Transverse colon (tissue), 4 donors: ENCODE results near the gene CEBPZ. TPM values are rescaled to one million over a fixed set of nuclear protein-coding genes. Genes with fewer than 3 reads are reported as not detected.
"Not testable (repeated sequence)": the region's sequence is repeated elsewhere in the genome, so short reads cannot be mapped to it uniquely, and the experiment has no call there.

Source experiments
- DNase-seq: peaks from one replicate; pipeline ENCODE4 v3.0.0-alpha.2; 2019
- H3K27ac ChIP-seq, 4 donors: fragments of 200-600 bp; sonication (generic); 2 replicates each; pipeline ENCODE4 v1.5.1; 2016 to 2018; ENCODE audit warnings: inconsistent platforms in 4 of 4
- H3K27me3 ChIP-seq: fragments of 200-600 bp; sonication (generic); 2 replicates; pipeline ENCODE4 v1.5.1; 2017; ENCODE audit warnings: inconsistent platforms
- H3K36me3 ChIP-seq, 4 donors: fragments of 200-600 bp; sonication (generic); 2 replicates each; pipeline ENCODE4 v1.5.1; 2017 to 2019; ENCODE audit warnings: inconsistent platforms in 4 of 4
- H3K4me1 ChIP-seq, 4 donors: fragments of 200-600 bp; sonication (generic); 2 replicates each; pipeline ENCODE4 v1.5.1; 2017 to 2020; ENCODE audit warnings: inconsistent platforms in 4 of 4
- H3K4me3 ChIP-seq, 4 donors: fragments of 200-600 bp; sonication (generic); 1 replicate in 1 of 4; 2 replicates in 3 of 4; pipeline versions ENCODE4 v1.5.1 to v1.6.1; 2017 to 2019; ENCODE audit warnings: inconsistent platforms in 4 of 4
- H3K9me3 ChIP-seq, 2 donors: fragments of 200-600 bp; sonication (generic); 2 replicates each; pipeline ENCODE4 v1.5.1; 2017 to 2019; ENCODE audit warnings: inconsistent platforms in 2 of 2
- CTCF ChIP-seq, 5 experiments: fragments of 200-600 bp in 3 of 5; fragments of 450-650 bp in 2 of 5; sonication (generic) in 3 of 5; IDR thresholded peaks; 1 replicate in 2 of 5; 2 replicates in 3 of 5; pipeline ENCODE4 v1.5.1; 2016 to 2017; ENCODE audit warnings: antibody characterized with exemption in 5 of 5, inconsistent platforms in 3 of 5, mild to moderate bottlenecking in 2 of 5, moderate library complexity in 1 of 5
- EP300 ChIP-seq: sonication (generic); formaldehyde crosslinking; IDR thresholded peaks from one replicate; pipeline ENCODE4 v1.6.1; 2017; ENCODE audit warnings: antibody characterized with exemption, low read depth
- POLR2A ChIP-seq: fragments of 450-650 bp; IDR thresholded peaks from one replicate; pipeline ENCODE4 v1.6.1; 2016; ENCODE audit warnings: antibody characterized with exemption, mild to moderate bottlenecking, moderate library complexity
- POLR2AphosphoS5 ChIP-seq, 3 donors: sonication (generic); formaldehyde crosslinking; IDR thresholded peaks; one replicate each; pipeline ENCODE4 v1.6.1; 2016; ENCODE audit warnings: antibody characterized with exemption in 3 of 3
- WGBS, 2 donors: methylation state at CpG; one replicate each; pipeline ENCODE4 v1.1.5; 2018; ENCODE audit warnings: low coverage in 1 of 2; 5-methylcytosine and 5-hydroxymethylcytosine counted together
- in situ Hi-C, 4 donors: fragments of 200-750 bp; cut with MboI; loops; one replicate each; pipeline versions ENCODE4 v1.15.0 to v1.15.1; 2017; ENCODE audit warnings: low sequenced_read_pairs in 3 of 4, low pct_ligation_motif_present in 1 of 4, low pct_unique_long_range_greater_than_20kb in 1 of 4
- intact Hi-C: fragments of 100-400 bp; cut with DNase I; formaldehyde crosslinking; loops from one replicate; pipeline ENCODE4 v1.15.1; 2023; ENCODE audit warnings: low total_unique reads
- total RNA-seq, 4 donors: library from RNA; depleted of rRNA; stranded (reverse); fragments of >200 nt; gene quantifications; one replicate each; pipeline ENCODE4 v1.1.0, GENCODE V29; 2016

Gene CEBPZ
- total RNA-seq, 4 donors from 2014 or later = 9.4 to 235 (median 33.7) TPM

- DNase-seq = no peak
Observed at GRCh38 chr2:37201208-37201607, 30.2 kb downstream of the CEBPZ start.

GRCh38 chr2:37198681-37199065 is 32.7 kb downstream of the CEBPZ start:
- TF ChIP-seq POLR2A (no peak), CTCF (IDR thresholded peaks at IDR 0.05) (no peak), POLR2AphosphoS5 (IDR thresholded peaks at IDR 0.05) (no peak), EP300 (no peak)
- H3K36me3 ChIP-seq = peaks cover 0 to 36% (median 9%) of the 10 kb centered on the region in 4 donors
- H3K4me1 ChIP-seq = peaks cover 6 to 23% (median 13%) of the 10 kb centered on the region in 4 donors
- in situ Hi-C loops = no loop called here
- 89 to 93% methylated on average over 5 to 8 of the region's 8 CpGs for WGBS, 2 donors
- H3K27ac ChIP-seq = no peak overlapping the region
- DNase-seq = no peak
- H3K27me3 ChIP-seq = no peaks in the 10 kb centered on the region
- intact Hi-C loops = no loop called here
- no peak overlapping the region for H3K4me3 ChIP-seq
- peaks cover 0 to 9% of the 10 kb centered on the region in 2 donors for H3K9me3 ChIP-seq

More at GRCh38 chr2:37201208-37201607, 30.2 kb downstream of the CEBPZ start:
- intact Hi-C loops (no loop called here), in situ Hi-C loops (no loop called here)
- H3K9me3 ChIP-seq = peaks cover 0 to 11% of the 10 kb centered on the region in 2 donors
- 60 to 80% methylated on average over 1 of the region's 1 CpG for WGBS, 2 donors
- peaks cover 0 to 61% (median 18%) of the 10 kb centered on the region in 4 donors for H3K36me3 ChIP-seq
- peaks cover 6 to 20% (median 12%) of the 10 kb centered on the region in 4 donors for H3K4me1 ChIP-seq
- H3K4me3 ChIP-seq = no peak overlapping the region
- no peak overlapping the region for H3K27ac ChIP-seq
- no peak for TF ChIP-seq POLR2A
- no peak for TF ChIP-seq POLR2AphosphoS5 (IDR thresholded peaks at IDR 0.05)
- TF ChIP-seq EP300 = no peak
- no peak for TF ChIP-seq CTCF (IDR thresholded peaks at IDR 0.05)
- H3K27me3 ChIP-seq = no peaks in the 10 kb centered on the region

GRCh38 chr2:37196320-37197195 is 34.8 kb downstream of the CEBPZ start, which contains the start of gene CEBPZOS:
TSS of gene CEBPZOS (plus strand) at chr2:37196496. CDS start at chr2:37199705, 3,209 bp downstream.
- Histone ChIP-seq H3K27ac (peak within 1 kb of the TSS; percentile 85 to 89 (median 88)), H3K36me3 (peaks cover 0 to 14% (median under 1%) of the 10 kb centered on the region in 4 donors), H3K4me3 (peak within 1 kb of the TSS; percentile 60 to 80 (median 66)), H3K9me3 (no peaks in the 10 kb centered on the region), H3K4me1 (peaks cover 6 to 23% (median 13%) of the 10 kb centered on the region in 4 donors), H3K27me3 (no peaks in the 10 kb centered on the region)
- peak; percentile 90 for DNase-seq
- TF ChIP-seq CTCF (IDR thresholded peaks at IDR 0.05) (peak in 1 of 5 experiments; percentile 9), POLR2A (peak; percentile 86), EP300 (no peak), POLR2AphosphoS5 (IDR thresholded peaks at IDR 0.05) (peak; percentile 91 to 96 (median 94))
- WGBS, 2 donors = 0 to 3% methylated on average over 8 to 65 of the region's 72 CpGs
- intact Hi-C loops (no loop called here), in situ Hi-C loops (no loop called here)

- H3K27me3 ChIP-seq, H3K9me3 ChIP-seq, in situ Hi-C loops, DNase-seq, H3K36me3 ChIP-seq, intact Hi-C loops: not testable (repeated sequence)
- Histone ChIP-seq H3K4me3 (peak overlapping the region; percentile 60 to 80 (median 66)), H3K4me1 (peaks cover 6 to 23% (median 13%) of the 10 kb centered on the region in 4 donors), H3K27ac (peak overlapping the region; percentile 85 to 89 (median 88))
- 10 to 83% methylated on average over 2 to 20 of the region's 20 CpGs for WGBS, 2 donors
Observed at GRCh38 chr2:37195862-37196319, 35.5 kb downstream of the CEBPZ start.
